B cell (primary cell): ENCODE data around the gene RUFY3.
"Not testable (repeated sequence)": the region's sequence is repeated elsewhere in the genome, so short reads cannot be mapped to it uniquely, and the experiment has no call there.

ENCODE experiments used
- EZH2 ChIP-seq: IDR thresholded peaks from 2 replicates; pipeline ENCODE4 v1.6.1; 2012; ENCODE audit warnings: borderline replicate concordance, low read depth, mild to moderate bottlenecking, moderate library complexity, low read length; ENCODE audit not compliant: insufficient read depth, poor library complexity, severe bottlenecking
- TF ChIP-seq, protein P1 (sequence below): fragments of 200-600 bp; IDR thresholded peaks from one replicate; pipeline ENCODE4 v1.8.0; 2022; ENCODE audit warnings: antibody characterized with exemption, mild to moderate bottlenecking

DNA sequence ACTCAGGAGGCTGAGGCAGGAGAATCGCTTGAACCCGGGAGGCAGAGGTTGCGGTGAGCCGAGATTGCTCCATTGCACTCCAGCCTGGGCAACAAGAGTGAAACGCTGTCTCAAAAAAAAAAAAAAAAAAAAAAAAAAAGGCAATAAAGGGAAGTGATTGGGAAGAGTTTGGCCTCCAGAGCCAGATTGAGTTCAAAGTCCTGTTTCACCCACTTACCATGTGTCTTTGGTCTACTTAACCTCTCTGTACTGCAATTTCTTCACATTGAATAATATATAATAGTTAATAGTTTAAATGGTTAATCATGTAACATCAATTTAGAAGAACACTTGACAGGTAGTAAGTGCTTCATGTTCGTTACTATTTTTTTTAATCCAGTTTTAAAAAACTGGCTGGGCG lies 27.1 kb upstream of the RUFY3 start:
- TF ChIP-seq, protein P1, sequence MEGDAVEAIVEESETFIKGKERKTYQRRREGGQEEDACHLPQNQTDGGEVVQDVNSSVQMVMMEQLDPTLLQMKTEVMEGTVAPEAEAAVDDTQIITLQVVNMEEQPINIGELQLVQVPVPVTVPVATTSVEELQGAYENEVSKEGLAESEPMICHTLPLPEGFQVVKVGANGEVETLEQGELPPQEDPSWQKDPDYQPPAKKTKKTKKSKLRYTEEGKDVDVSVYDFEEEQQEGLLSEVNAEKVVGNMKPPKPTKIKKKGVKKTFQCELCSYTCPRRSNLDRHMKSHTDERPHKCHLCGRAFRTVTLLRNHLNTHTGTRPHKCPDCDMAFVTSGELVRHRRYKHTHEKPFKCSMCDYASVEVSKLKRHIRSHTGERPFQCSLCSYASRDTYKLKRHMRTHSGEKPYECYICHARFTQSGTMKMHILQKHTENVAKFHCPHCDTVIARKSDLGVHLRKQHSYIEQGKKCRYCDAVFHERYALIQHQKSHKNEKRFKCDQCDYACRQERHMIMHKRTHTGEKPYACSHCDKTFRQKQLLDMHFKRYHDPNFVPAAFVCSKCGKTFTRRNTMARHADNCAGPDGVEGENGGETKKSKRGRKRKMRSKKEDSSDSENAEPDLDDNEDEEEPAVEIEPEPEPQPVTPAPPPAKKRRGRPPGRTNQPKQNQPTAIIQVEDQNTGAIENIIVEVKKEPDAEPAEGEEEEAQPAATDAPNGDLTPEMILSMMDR, result not testable (repeated sequence)
- TF ChIP-seq EZH2, result not testable (repeated sequence)
